Activated T-cell treated with anti-CD3 and anti-CD28 coated beads for 1 hour (primary cell): ENCODE results near the gene GALK1.

ENCODE experiments used
- DNase-seq: peaks from one replicate; pipeline ENCODE4 v3.0.0-alpha.2; 2020; ENCODE audit warnings: low read depth

GALK1 gene

GRCh38 chr17:75749545-75750389 is 15.2 kb downstream of the GALK1 start:
- peak; percentile 98 for DNase-seq

GRCh38 chr17:75748706-75749105 is 16.3 kb downstream of the GALK1 start:
- DNase-seq: no peak

- DNase-seq: no peak
Observed at GRCh38 chr17:75743625-75744206, 21.3 kb downstream of the GALK1 start.

GRCh38 chr17:75742337-75742736 is 22.7 kb downstream of the GALK1 start:
- DNase-seq: no peak

- DNase-seq: no peak
Observed at GRCh38 chr17:75740631-75741077, 24.3 kb downstream of the GALK1 start.

- no peak for DNase-seq
Observed at GRCh38 chr17:75740215-75740614, 24.8 kb downstream of the GALK1 start.

- DNase-seq: no peak
Observed at GRCh38 chr17:75739801-75740200, 25.2 kb downstream of the GALK1 start.

- DNase-seq: no peak
Observed at GRCh38 chr17:75739174-75739573, 25.8 kb downstream of the GALK1 start.

- no peak for DNase-seq
Observed at GRCh38 chr17:75738218-75738802, 26.7 kb downstream of the GALK1 start.

GRCh38 chr17:75737133-75737962 is 27.6 kb downstream of the GALK1 start:
- DNase-seq: no peak

GRCh38 chr17:75736173-75736835 is 28.7 kb downstream of the GALK1 start:
- no peak for DNase-seq

- no peak for DNase-seq
Observed at GRCh38 chr17:75734674-75735294, 30.2 kb downstream of the GALK1 start.

GRCh38 chr17:75733471-75733870 is 31.5 kb downstream of the GALK1 start:
- DNase-seq: no peak

GRCh38 chr17:75731716-75732498 is 33.1 kb downstream of the GALK1 start:
- DNase-seq: no peak

- DNase-seq: no peak
Observed at GRCh38 chr17:75731086-75731715, 33.8 kb downstream of the GALK1 start.

GRCh38 chr17:75730065-75730464 is 34.9 kb downstream of the GALK1 start:
- no peak for DNase-seq

- DNase-seq: no peak
Observed at GRCh38 chr17:75729351-75729750, 35.6 kb downstream of the GALK1 start.

- DNase-seq: no peak
Observed at GRCh38 chr17:75727391-75727790, 37.6 kb downstream of the GALK1 start.

- no peak for DNase-seq
Observed at GRCh38 chr17:75725504-75725903, 39.5 kb downstream of the GALK1 start.
